ENCODE measurements around the gene ELK3.

The ELK3 gene

DNA sequence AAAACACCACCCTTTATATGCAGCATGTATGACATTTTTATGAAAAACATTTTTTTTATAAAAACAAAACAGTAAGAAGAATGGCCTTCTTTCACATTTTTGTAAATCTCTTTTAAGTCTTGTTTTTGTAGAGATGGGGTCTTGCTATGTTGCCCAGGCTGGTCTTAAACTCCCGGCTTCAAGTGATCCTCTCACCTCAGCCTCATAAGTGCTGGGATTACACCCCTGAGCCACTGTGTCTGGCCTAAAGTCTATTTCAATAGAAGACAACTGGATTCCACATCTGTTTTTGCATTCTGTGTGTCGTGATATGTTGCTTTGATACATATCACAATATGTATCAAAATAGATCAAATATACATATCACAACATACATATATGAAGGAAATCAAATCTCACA is 98.9 kb downstream of the ELK3 start:
- peaks cover 8 to 24% of the 10 kb centered on the region in 2 donors for H3K36me3 ChIP-seq (ENCODE audit: control insufficient read depth in 2 of 2, insufficient read depth in 2 of 2, low read length in 2 of 2)
- no peak overlapping the region for H3K27ac ChIP-seq (ENCODE audit: low read length)
- H3K4me1 ChIP-seq (ENCODE audit: control insufficient read depth, insufficient read depth, low read length): no peaks in the 10 kb centered on the region
- no peak overlapping the region for H3K9ac ChIP-seq (ENCODE audit: low read length in 2 of 2)
- no peak overlapping the region for H3K4me3 ChIP-seq (ENCODE audit: low read length in 2 of 2)
- no peaks in the 10 kb centered on the region for H3K9me3 ChIP-seq (ENCODE audit: control insufficient read depth in 2 of 2, low read length in 2 of 2)
- H3K27me3 ChIP-seq (ENCODE audit: control insufficient read depth in 1 of 2, insufficient read depth in 2 of 2, low read length in 2 of 2): no peaks in the 10 kb centered on the region

DNA sequence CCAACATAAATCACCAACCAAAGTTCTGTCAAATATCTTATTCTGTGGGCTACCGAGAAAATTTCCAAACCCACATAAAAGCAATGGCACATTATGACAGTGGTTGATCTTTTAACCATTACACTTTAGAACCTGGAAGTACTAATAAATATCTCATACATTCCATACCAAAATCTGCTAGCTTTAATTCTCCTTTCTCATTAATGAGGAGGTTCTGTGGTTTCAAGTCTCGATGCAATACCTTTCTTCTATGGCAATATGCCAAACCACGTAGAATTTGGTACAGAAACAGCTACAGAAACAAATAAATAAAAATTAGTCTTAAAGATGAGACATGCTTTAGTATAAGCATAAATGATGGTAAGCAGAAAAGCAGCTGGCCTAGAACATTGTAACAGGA is 100.7 kb downstream of the ELK3 start:
- Histone ChIP-seq H3K27ac (ENCODE audit: low read length) (no peak overlapping the region), H3K36me3 (ENCODE audit: control insufficient read depth in 2 of 2, insufficient read depth in 2 of 2, low read length in 2 of 2) (peaks cover 2 to 23% of the 10 kb centered on the region in 2 donors), H3K4me1 (ENCODE audit: control insufficient read depth, insufficient read depth, low read length) (no peaks in the 10 kb centered on the region), H3K4me3 (ENCODE audit: low read length in 2 of 2) (no peak overlapping the region), H3K27me3 (ENCODE audit: control insufficient read depth in 1 of 2, insufficient read depth in 2 of 2, low read length in 2 of 2) (no peaks in the 10 kb centered on the region), H3K9ac (ENCODE audit: low read length in 2 of 2) (no peak overlapping the region), H3K9me3 (ENCODE audit: control insufficient read depth in 2 of 2, low read length in 2 of 2) (no peaks in the 10 kb centered on the region)

DNA sequence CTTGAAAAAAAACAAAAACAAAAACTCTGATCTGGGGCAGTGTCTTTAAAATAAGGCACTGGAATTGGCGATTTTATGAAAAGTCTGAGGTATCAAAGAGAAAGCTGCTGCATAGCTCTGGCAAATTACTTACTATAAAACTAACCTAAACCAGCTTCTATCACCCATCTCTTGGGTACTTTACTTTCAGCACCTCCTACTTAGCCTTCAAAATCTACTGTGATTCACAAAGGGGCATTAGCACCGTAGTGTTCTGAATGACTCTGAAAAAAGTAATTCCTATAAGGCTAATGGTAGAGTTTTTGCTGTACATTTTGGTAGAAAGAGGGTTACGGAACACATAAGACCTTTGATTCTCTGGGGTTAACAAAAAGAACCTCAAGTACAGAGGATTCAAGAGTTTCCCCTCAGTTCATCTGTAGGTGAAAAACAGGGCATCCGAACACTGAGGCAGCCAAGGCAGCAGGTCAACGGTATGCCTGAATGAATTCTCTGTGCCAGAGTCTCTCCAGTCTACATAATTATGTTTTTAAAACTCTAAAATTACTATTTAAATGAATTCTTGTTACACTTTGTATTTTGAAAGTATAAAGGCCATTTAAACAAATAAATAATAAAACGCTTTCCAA is 101.5 kb downstream of the ELK3 start:
- Histone ChIP-seq H3K9me3 (ENCODE audit: control insufficient read depth in 2 of 2, low read length in 2 of 2) (no peaks in the 10 kb centered on the region), H3K4me1 (ENCODE audit: control insufficient read depth, insufficient read depth, low read length) (no peaks in the 10 kb centered on the region), H3K4me3 (ENCODE audit: low read length in 2 of 2) (no peak overlapping the region), H3K27me3 (ENCODE audit: control insufficient read depth in 1 of 2, insufficient read depth in 2 of 2, low read length in 2 of 2) (no peaks in the 10 kb centered on the region), H3K9ac (ENCODE audit: low read length in 2 of 2) (no peak overlapping the region), H3K27ac (ENCODE audit: low read length) (no peak overlapping the region), H3K36me3 (ENCODE audit: control insufficient read depth in 2 of 2, insufficient read depth in 2 of 2, low read length in 2 of 2) (peaks cover 2 to 20% of the 10 kb centered on the region in 2 donors)

DNA sequence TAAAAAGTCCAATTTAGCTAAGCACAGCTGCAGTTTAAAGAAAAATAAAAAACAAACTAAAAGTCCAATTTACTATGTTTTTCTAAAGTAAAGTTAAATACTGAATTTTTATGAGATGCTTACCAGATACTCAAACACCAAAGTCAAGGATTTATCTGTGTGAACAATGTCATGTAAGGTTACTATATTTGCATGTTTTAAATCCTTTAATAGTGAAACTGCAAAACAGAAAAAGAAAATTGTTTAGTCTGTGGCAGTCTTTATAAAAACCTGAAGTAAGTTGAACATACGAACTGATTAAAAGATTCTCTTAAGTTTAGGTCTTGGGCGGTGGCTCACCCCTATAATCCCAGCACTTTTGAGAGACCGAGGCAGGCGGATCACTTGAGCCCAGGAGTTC is 103.3 kb downstream of the ELK3 start:
- Histone ChIP-seq H3K36me3 (ENCODE audit: control insufficient read depth in 2 of 2, insufficient read depth in 2 of 2, low read length in 2 of 2) (peaks cover 2 to 19% of the 10 kb centered on the region in 2 donors), H3K27me3 (ENCODE audit: control insufficient read depth in 1 of 2, insufficient read depth in 2 of 2, low read length in 2 of 2) (no peaks in the 10 kb centered on the region), H3K4me3 (ENCODE audit: low read length in 2 of 2) (no peak overlapping the region), H3K27ac (ENCODE audit: low read length) (no peak overlapping the region), H3K9me3 (ENCODE audit: control insufficient read depth in 2 of 2, low read length in 2 of 2) (no peaks in the 10 kb centered on the region), H3K4me1 (ENCODE audit: control insufficient read depth, insufficient read depth, low read length) (no peaks in the 10 kb centered on the region), H3K9ac (ENCODE audit: low read length in 2 of 2) (no peak overlapping the region)

DNA sequence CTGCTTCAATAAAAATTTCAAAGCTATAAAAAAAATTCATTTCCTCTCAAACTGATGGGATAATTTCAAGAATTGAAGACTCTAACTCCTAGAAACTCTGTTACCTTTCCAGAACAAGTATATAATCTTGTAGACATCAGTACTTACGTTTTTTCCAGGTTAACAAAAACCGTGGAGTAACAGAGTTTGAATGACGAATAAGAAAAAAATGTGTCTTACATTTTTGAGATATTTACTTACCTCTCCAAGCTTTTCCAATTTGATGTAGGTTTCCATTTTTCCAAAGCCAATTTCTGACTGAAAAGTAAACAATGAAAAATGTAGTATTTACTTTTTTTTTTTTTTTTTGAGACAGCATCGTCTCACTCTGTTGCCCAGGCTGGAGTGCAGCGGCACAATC is 105.9 kb downstream of the ELK3 start:
- H3K27ac ChIP-seq (ENCODE audit: low read length): no peak overlapping the region
- H3K9ac ChIP-seq (ENCODE audit: low read length in 2 of 2): no peak overlapping the region
- no peaks in the 10 kb centered on the region for H3K27me3 ChIP-seq (ENCODE audit: control insufficient read depth in 1 of 2, insufficient read depth in 2 of 2, low read length in 2 of 2)
- no peak overlapping the region for H3K4me3 ChIP-seq (ENCODE audit: low read length in 2 of 2)
- no peaks in the 10 kb centered on the region for H3K9me3 ChIP-seq (ENCODE audit: control insufficient read depth in 2 of 2, low read length in 2 of 2)
- H3K4me1 ChIP-seq (ENCODE audit: control insufficient read depth, insufficient read depth, low read length): no peaks in the 10 kb centered on the region
- peaks cover 2 to 13% of the 10 kb centered on the region in 2 donors for H3K36me3 ChIP-seq (ENCODE audit: control insufficient read depth in 2 of 2, insufficient read depth in 2 of 2, low read length in 2 of 2)

DNA sequence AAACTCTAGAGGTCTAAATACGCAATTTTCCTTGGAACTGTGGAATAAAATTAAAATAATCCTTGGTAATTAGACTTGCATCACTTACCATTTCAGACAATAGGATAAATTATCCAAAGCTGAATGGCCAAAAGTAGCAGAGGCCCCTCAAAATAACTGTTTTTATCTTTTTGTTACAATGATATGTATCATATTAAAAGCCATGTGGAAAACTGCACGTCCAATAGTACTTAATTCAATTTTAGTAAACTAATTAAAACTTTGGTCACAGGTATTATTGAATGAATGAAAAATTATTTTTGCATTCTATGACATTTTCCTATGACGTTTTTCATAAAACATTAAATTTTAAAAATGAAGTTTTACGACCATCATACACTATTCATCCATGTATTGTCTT is 107.6 kb downstream of the ELK3 start:
- Histone ChIP-seq H3K36me3 (ENCODE audit: control insufficient read depth in 2 of 2, insufficient read depth in 2 of 2, low read length in 2 of 2) (peaks cover 2 to 13% of the 10 kb centered on the region in 2 donors), H3K9ac (ENCODE audit: low read length in 2 of 2) (no peak overlapping the region), H3K27ac (ENCODE audit: low read length) (no peak overlapping the region), H3K4me3 (ENCODE audit: low read length in 2 of 2) (no peak overlapping the region), H3K9me3 (ENCODE audit: control insufficient read depth in 2 of 2, low read length in 2 of 2) (no peaks in the 10 kb centered on the region), H3K4me1 (ENCODE audit: control insufficient read depth, insufficient read depth, low read length) (no peaks in the 10 kb centered on the region), H3K27me3 (ENCODE audit: control insufficient read depth in 1 of 2, insufficient read depth in 2 of 2, low read length in 2 of 2) (no peaks in the 10 kb centered on the region)

DNA sequence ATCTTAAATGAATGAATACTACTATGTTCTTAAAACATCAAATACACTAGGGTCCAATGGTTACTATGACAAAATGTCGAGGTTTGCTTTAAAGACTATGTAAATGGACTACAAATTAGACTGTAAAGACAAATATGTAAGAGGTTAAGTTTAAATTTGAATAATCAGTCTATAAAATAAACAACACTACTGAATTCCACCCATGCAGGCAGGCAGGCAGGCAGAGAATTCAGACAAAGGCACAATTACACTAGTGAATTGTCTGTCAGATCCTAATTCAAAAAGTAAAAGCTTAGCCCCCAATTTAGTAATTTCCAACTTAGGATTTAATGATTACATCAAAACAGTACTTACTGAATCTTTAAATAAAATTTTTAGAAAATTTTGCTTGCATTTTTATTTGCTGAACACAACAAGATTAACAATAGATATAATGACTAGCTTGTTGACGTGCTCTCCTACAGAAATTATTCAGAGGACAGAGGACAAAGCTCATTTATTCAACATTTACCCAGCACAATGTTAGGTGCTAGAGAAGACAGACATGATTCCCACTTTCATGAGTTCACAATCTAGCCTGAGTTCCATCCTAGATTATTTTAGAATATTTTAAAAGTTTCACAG is 108.6 kb downstream of the ELK3 start:
- Histone ChIP-seq H3K36me3 (ENCODE audit: control insufficient read depth in 2 of 2, insufficient read depth in 2 of 2, low read length in 2 of 2) (peaks cover 0 to 6% of the 10 kb centered on the region in 2 donors), H3K9ac (ENCODE audit: low read length in 2 of 2) (no peak overlapping the region)

DNA sequence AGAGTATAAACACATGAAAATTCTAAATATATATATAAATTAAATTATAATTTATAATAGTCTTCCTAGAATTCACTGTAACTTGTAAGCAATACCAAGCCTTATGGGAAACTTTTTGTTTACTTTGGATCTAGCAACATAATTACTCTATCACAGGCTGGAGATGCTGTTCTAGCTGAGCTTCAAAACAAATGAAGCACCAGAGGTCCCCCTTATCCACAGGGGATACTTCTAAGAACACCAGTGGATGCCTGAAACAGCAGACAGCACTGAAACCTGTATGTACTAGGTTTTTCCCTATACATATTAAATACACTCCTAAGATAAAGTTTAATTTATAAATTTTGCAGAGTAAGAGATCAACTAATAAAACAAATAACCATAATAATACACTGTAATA is 109.5 kb downstream of the ELK3 start:
- Histone ChIP-seq H3K27me3 (ENCODE audit: control insufficient read depth in 1 of 2, insufficient read depth in 2 of 2, low read length in 2 of 2) (no peaks in the 10 kb centered on the region), H3K27ac (ENCODE audit: low read length) (no peak overlapping the region), H3K36me3 (ENCODE audit: control insufficient read depth in 2 of 2, insufficient read depth in 2 of 2, low read length in 2 of 2) (peaks cover 0 to 4% of the 10 kb centered on the region in 2 donors), H3K4me3 (ENCODE audit: low read length in 2 of 2) (no peak overlapping the region), H3K9ac (ENCODE audit: low read length in 2 of 2) (no peak overlapping the region), H3K4me1 (ENCODE audit: control insufficient read depth, insufficient read depth, low read length) (no peaks in the 10 kb centered on the region), H3K9me3 (ENCODE audit: control insufficient read depth in 2 of 2, low read length in 2 of 2) (no peaks in the 10 kb centered on the region)

More for the DNA sequence above, 108.6 kb downstream of the ELK3 start:
- Histone ChIP-seq H3K9me3 (ENCODE audit: control insufficient read depth in 2 of 2, low read length in 2 of 2) (no peaks in the 10 kb centered on the region), H3K4me3 (ENCODE audit: low read length in 2 of 2) (no peak overlapping the region), H3K27me3 (ENCODE audit: control insufficient read depth in 1 of 2, insufficient read depth in 2 of 2, low read length in 2 of 2) (no peaks in the 10 kb centered on the region), H3K4me1 (ENCODE audit: control insufficient read depth, insufficient read depth, low read length) (no peaks in the 10 kb centered on the region), H3K27ac (ENCODE audit: low read length) (no peak overlapping the region)

DNA sequence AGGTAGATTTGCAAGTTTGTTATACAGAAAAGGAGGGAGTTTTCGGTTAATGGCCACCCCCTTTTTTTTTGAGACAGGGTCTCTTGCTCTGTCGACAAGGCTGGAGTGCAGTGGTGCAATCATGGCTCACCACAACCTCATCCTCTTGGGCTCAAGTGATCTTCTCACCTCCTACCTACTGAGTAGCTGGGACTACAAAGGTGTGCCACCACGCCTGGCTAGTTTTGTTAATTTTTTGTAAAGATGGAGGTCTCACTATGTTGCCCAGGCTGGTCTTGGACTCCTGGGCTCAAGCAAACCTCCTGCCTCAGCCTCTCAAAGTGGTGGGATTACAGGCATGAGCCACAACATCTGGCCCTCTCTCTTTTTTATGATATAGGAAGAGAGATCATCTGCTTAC is 111.5 kb downstream of the ELK3 start:
- no peak overlapping the region for H3K27ac ChIP-seq (ENCODE audit: low read length)
- no peak overlapping the region for H3K4me3 ChIP-seq (ENCODE audit: low read length in 2 of 2)
- no peak overlapping the region for H3K9ac ChIP-seq (ENCODE audit: low read length in 2 of 2)
- no peaks in the 10 kb centered on the region for H3K9me3 ChIP-seq (ENCODE audit: control insufficient read depth in 2 of 2, low read length in 2 of 2)
- no peaks in the 10 kb centered on the region for H3K27me3 ChIP-seq (ENCODE audit: control insufficient read depth in 1 of 2, insufficient read depth in 2 of 2, low read length in 2 of 2)
- H3K4me1 ChIP-seq (ENCODE audit: control insufficient read depth, insufficient read depth, low read length): no peaks in the 10 kb centered on the region
- H3K36me3 ChIP-seq (ENCODE audit: control insufficient read depth in 2 of 2, insufficient read depth in 2 of 2, low read length in 2 of 2): no peaks in the 10 kb centered on the region

DNA sequence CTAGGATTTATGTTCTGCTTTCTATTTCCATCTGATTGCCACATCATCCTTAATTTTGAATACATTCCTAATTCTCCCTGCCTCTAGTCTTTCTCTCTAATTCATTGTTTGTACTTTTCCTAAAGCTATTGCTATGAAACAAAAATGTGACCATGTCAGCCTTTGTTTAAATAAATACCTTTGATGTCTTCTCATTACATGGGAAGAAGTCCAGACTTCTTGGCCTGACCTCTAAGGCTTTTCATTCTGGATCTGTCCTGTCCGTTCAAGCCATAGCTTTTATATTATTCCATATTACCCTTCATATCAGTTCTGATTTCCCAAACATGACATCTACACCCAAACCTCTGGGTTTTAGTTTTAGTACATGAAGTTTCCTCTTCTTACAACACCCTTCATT is 114.7 kb downstream of the ELK3 start:
- no peak overlapping the region for H3K27ac ChIP-seq (ENCODE audit: low read length)
- no peak overlapping the region for H3K9ac ChIP-seq (ENCODE audit: low read length in 2 of 2)
- no peaks in the 10 kb centered on the region for H3K9me3 ChIP-seq (ENCODE audit: control insufficient read depth in 2 of 2, low read length in 2 of 2)
- peaks cover 0 to 3% of the 10 kb centered on the region in 2 donors for H3K36me3 ChIP-seq (ENCODE audit: control insufficient read depth in 2 of 2, insufficient read depth in 2 of 2, low read length in 2 of 2)
- H3K27me3 ChIP-seq (ENCODE audit: control insufficient read depth in 1 of 2, insufficient read depth in 2 of 2, low read length in 2 of 2): no peaks in the 10 kb centered on the region
- no peaks in the 10 kb centered on the region for H3K4me1 ChIP-seq (ENCODE audit: control insufficient read depth, insufficient read depth, low read length)
- no peak overlapping the region for H3K4me3 ChIP-seq (ENCODE audit: low read length in 2 of 2)

DNA sequence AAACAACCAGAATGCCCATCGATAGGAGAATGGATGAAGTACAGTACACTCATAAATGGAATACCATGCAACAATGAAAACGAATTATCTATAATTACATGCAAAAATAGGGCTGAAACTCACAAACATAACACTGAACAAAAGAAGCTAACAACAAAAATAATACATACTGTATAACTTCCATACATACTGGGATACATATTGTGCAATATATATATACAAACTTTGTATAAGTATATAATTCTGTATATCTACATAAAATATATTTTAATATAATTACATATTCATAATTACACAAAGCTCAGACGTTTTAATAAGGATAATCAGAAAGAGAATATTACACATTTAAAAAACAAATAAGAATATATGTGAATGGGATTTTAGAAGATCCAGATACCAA is 115.9 kb downstream of the ELK3 start:
- Histone ChIP-seq H3K4me1 (ENCODE audit: control insufficient read depth, insufficient read depth, low read length) (no peaks in the 10 kb centered on the region), H3K9me3 (ENCODE audit: control insufficient read depth in 2 of 2, low read length in 2 of 2) (no peaks in the 10 kb centered on the region), H3K4me3 (ENCODE audit: low read length in 2 of 2) (no peak overlapping the region), H3K9ac (ENCODE audit: low read length in 2 of 2) (no peak overlapping the region), H3K27me3 (ENCODE audit: control insufficient read depth in 1 of 2, insufficient read depth in 2 of 2, low read length in 2 of 2) (no peaks in the 10 kb centered on the region), H3K36me3 (ENCODE audit: control insufficient read depth in 2 of 2, insufficient read depth in 2 of 2, low read length in 2 of 2) (peaks cover 0 to 3% of the 10 kb centered on the region in 2 donors), H3K27ac (ENCODE audit: low read length) (no peak overlapping the region)

All from stomach smooth muscle (tissue), 2 donors.